ENCODE results near the gene SLC38A5.

SLC38A5 gene

GRCh38 chrX:48490661-48491060, 20.6 kb upstream of the SLC38A5 start:
- no peak for DNase-seq

GRCh38 chrX:48489892-48490291, 19.8 kb upstream of the SLC38A5 start:
- DNase-seq = no peak

- DNase-seq = no peak
Observed at GRCh38 chrX:48489296-48489695, 19.2 kb upstream of the SLC38A5 start.

GRCh38 chrX:48488034-48488433, 18.0 kb upstream of the SLC38A5 start:
- DNase-seq = no peak

- DNase-seq = no peak
Observed at GRCh38 chrX:48487362-48487798, 17.3 kb upstream of the SLC38A5 start.

GRCh38 chrX:48482526-48482925, 12.5 kb upstream of the SLC38A5 start:
- DNase-seq = no peak

GRCh38 chrX:48480583-48480982, 10.5 kb upstream of the SLC38A5 start:
- DNase-seq = no peak

GRCh38 chrX:48480142-48480541, 10.1 kb upstream of the SLC38A5 start:
- DNase-seq = no peak

GRCh38 chrX:48478806-48479205, 8.7 kb upstream of the SLC38A5 start:
- DNase-seq = no peak

- no peak for DNase-seq
Observed at GRCh38 chrX:48477960-48478755, 8.1 kb upstream of the SLC38A5 start.

GRCh38 chrX:48476919-48477318, 6.9 kb upstream of the SLC38A5 start:
- no peak for DNase-seq

GRCh38 chrX:48475774-48476577, 5.9 kb upstream of the SLC38A5 start, which contains the start of gene FTSJ1:
Gene FTSJ1 (plus strand): TSS chrX:48476199. CDS start chrX:48478048, 1,849 bp downstream.
- DNase-seq = peak; percentile 76 to 80

GRCh38 chrX:48475296-48475695, 5.2 kb upstream of the SLC38A5 start:
- DNase-seq = no peak

- DNase-seq = no peak
Observed at GRCh38 chrX:48474581-48474980, 4.5 kb upstream of the SLC38A5 start.

- DNase-seq = peak in 1 of 2 experiments; percentile 10
Observed at GRCh38 chrX:48474127-48474526, 4.1 kb upstream of the SLC38A5 start.

GRCh38 chrX:48473704-48473990, 3.6 kb upstream of the SLC38A5 start:
- DNase-seq = no peak

GRCh38 chrX:48472851-48473703, 3.0 kb upstream of the SLC38A5 start:
- DNase-seq = no peak

- no peak for DNase-seq
Observed at GRCh38 chrX:48472225-48472624, 2.2 kb upstream of the SLC38A5 start.

GRCh38 chrX:48471504-48471903, 1.4 kb upstream of the SLC38A5 start:
- DNase-seq = no peak

GRCh38 chrX:48470833-48471118, 716 bp upstream of the SLC38A5 start:
- DNase-seq = no peak

GRCh38 chrX:48468693-48469691, 1.1 kb downstream of the SLC38A5 start:
- no peak for DNase-seq

- peak in 1 of 2 experiments; percentile 2 for DNase-seq
Observed at GRCh38 chrX:48468247-48468671, 1.8 kb downstream of the SLC38A5 start.
